ENCODE data around the gene CCDC40. TPM values are rescaled to one million over a fixed set of nuclear protein-coding genes. Genes with fewer than 3 reads are reported as not detected.

Gene CCDC40
- total RNA-seq, 1 experiment from 2014 or later = 0.59 TPM

- DNase-seq (ENCODE audit: low spot score) = no peak
Measured at GRCh38 chr17:80114758-80115157, 78.3 kb downstream of the CCDC40 start.

GRCh38 chr17:80115159-80115558 is 78.7 kb downstream of the CCDC40 start:
- no peak for DNase-seq (ENCODE audit: low spot score)

GRCh38 chr17:80116276-80116920 is 80.0 kb downstream of the CCDC40 start:
- DNase-seq (ENCODE audit: low spot score) = no peak

- DNase-seq (ENCODE audit: low spot score) = no peak
Measured at GRCh38 chr17:80116921-80117380, 80.5 kb downstream of the CCDC40 start.

- DNase-seq (ENCODE audit: low spot score) = no peak
Measured at GRCh38 chr17:80117491-80118401, 81.3 kb downstream of the CCDC40 start.

- DNase-seq (ENCODE audit: low spot score) = no peak
Measured at GRCh38 chr17:80118601-80119270, 82.3 kb downstream of the CCDC40 start.

GRCh38 chr17:80119271-80119791 is 82.9 kb downstream of the CCDC40 start:
- no peak for DNase-seq (ENCODE audit: low spot score)

GRCh38 chr17:80119839-80120238 is 83.4 kb downstream of the CCDC40 start:
- DNase-seq (ENCODE audit: low spot score) = no peak

- no peak for DNase-seq (ENCODE audit: low spot score)
Measured at GRCh38 chr17:80122026-80122575, 85.7 kb downstream of the CCDC40 start.

- no peak for DNase-seq (ENCODE audit: low spot score)
Measured at GRCh38 chr17:80122926-80123505, 86.6 kb downstream of the CCDC40 start.

- peak; percentile 67 for DNase-seq (ENCODE audit: low spot score)
Measured at GRCh38 chr17:80123791-80124190, 87.3 kb downstream of the CCDC40 start.

- DNase-seq (ENCODE audit: low spot score) = no peak
Measured at GRCh38 chr17:80124351-80124981, 88.0 kb downstream of the CCDC40 start.

- DNase-seq (ENCODE audit: low spot score) = no peak
Measured at GRCh38 chr17:80125656-80126448, 89.4 kb downstream of the CCDC40 start.

GRCh38 chr17:80126449-80126715 is 89.9 kb downstream of the CCDC40 start:
- no peak for DNase-seq (ENCODE audit: low spot score)

GRCh38 chr17:80129006-80129565 is 92.6 kb downstream of the CCDC40 start:
- DNase-seq (ENCODE audit: low spot score) = no peak

- DNase-seq (ENCODE audit: low spot score) = no peak
Measured at GRCh38 chr17:80130992-80131391, 94.5 kb downstream of the CCDC40 start.

- DNase-seq (ENCODE audit: low spot score) = no peak
Measured at GRCh38 chr17:80132906-80133625, 96.6 kb downstream of the CCDC40 start.

- no peak for DNase-seq (ENCODE audit: low spot score)
Measured at GRCh38 chr17:80133626-80133970, 97.2 kb downstream of the CCDC40 start.

- no peak for DNase-seq (ENCODE audit: low spot score)
Measured at GRCh38 chr17:80137131-80137530, 100.7 kb downstream of the CCDC40 start.
